Left hindlimb (tissue), 1 donor: Measurements from ENCODE around the gene ARHGEF16.

Experiments
- DNase-seq: peaks from one replicate; pipeline ENCODE4 v3.0.0-alpha.2; 2018

Gene ARHGEF16

DNA sequence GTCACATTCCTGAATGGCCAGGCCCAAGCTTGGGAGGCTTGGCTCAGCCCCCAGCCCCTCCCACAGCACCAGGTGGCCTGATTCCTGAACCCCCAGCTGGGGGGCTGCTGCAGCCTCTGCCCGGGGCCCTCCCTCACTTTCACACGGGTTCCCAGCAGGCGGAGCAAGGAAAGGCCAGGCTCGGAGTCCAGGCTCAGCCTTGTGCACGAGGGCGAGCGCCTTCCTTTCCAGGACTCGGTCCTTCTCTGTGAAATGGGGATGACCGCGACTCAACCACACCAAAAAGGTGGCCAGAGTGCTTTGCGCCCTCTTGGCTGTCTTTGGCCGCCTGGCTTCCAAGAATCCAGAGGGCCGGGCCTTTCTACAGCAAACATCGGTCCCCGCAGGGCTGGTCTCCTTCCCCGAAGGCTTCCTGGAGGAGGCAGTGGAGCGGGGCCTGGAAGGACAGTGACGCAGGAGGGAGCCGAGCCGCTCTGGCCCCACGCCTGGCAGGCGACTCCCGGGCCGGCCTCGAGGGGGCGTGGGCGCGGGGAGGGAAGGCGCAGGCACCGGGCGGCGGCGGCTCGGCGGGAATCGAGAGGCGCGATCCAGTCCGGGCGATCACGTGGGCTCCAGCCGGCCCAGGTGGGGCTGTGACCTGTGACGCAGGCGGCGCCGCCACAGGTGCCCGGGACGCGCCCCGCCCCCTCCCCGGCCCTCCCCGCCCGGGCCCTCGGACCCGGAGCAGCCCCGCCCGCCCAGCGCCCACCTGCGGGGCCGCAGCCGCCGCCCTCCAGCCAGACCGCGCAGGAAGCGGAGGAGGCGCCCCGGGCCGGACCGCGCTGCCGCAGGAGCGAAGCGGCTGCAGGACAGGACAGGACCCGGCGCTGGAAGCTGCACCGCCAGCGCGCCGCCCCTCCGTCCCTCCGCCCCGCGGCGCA is at the start of gene ARHGEF16:
Gene ARHGEF16 (plus strand): TSS at position 775 of the 920 bp plus-strand sequence. CDS start 8,420 bp downstream, outside the sequence.
- peak; percentile 43 for DNase-seq

DNA sequence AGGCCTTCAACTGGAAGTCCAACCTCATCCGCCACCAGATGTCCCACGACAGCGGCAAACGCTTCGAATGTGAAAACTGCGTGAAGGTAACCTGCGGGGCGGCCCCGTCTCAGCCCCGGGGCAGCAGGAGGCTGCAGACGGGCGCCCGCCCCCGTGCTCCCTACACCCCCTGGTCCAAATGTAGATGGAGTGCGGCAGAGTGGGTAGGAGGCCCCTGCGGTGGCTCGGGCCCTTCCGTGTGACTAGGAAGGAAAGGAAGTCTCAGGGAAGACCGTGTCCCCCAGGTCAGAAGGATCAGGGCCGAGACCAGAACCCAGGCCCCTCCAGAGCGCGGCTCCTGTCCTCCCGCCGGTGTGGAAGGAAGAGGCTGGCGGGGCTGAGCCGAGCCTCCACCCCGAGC is 49.7 kb upstream of the ARHGEF16 start:
- no peak for DNase-seq

DNA sequence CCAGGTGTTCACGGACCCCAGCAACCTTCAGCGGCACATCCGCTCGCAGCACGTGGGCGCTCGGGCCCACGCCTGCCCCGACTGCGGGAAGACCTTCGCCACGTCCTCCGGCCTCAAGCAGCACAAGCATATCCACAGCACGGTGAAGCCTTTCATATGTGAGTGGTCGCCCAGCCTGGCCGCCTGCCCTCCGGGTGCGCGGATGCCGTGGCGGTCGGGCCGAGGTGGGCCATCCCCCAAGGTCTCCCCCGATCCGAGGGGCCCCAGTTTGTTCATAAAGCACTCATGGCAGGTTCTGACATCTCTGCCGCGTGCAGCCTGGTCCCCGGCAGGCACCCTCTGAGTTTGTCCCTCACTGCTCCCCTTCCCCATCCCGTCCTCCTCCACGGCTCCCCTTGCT is 49.0 kb upstream of the ARHGEF16 start:
- DNase-seq = no peak

DNA sequence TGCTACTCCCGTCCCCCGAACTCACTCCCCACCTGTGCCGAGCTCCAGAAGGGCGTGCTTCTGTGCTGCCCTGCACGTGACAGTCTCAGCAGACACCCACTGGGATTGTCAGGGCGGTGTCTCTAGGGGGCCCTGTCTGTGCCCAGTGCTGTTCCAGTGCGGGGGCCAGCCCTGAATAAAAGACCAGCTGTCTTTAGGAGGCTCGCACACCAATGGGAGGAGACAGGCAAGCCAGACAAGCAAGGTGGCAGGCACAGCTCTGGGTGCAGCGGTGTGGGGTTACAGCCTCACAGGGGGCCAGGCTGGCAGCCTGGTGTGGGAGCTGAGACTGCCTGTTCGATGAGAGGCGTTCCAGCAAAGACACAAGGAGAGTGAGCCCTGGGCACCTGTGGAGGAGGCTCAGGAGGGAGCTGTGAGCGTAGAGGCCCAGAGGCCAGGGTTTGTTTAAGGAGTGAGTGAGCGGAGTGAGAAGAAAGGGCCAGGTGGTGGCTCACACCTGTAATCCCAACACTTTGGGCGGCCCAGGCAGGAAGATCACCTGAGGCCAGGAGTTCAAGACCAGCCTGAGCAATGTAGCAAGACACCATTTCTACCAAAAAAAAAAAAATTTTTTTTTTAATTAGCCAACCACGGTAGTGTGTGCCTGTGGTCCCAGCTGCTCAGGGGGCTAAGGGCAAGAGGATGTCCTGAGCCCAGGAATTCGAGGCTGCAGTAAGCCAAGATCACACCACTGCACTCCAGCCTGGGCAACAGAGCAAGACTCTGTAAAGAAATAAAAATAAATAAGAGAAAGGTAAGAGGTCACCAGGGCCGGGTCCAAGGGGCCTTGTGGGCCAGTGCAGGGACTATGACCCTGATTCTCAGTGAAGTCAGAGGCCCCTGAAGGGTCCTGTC is 48.2 kb upstream of the ARHGEF16 start:
- no peak for DNase-seq

DNA sequence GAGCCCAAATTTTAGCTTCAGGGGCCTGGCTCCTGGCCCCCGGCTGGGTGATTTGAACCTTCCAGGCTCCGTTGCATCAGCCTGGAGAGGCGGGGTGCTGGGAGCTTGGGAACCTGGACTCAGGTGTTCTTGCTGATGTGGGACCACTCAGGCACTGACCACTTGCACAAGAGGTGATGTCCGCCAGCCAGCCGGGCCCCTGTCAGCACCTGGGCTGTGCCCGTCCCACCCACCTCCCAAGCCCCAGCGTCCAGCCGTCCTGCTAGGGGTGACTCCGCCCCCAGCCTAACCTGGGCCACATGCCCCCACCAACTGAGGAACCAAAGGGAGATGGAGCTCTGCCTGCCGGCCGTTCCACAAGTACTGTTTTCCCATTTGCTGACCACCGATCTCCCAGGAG is 47.4 kb upstream of the ARHGEF16 start:
- no peak for DNase-seq

DNA sequence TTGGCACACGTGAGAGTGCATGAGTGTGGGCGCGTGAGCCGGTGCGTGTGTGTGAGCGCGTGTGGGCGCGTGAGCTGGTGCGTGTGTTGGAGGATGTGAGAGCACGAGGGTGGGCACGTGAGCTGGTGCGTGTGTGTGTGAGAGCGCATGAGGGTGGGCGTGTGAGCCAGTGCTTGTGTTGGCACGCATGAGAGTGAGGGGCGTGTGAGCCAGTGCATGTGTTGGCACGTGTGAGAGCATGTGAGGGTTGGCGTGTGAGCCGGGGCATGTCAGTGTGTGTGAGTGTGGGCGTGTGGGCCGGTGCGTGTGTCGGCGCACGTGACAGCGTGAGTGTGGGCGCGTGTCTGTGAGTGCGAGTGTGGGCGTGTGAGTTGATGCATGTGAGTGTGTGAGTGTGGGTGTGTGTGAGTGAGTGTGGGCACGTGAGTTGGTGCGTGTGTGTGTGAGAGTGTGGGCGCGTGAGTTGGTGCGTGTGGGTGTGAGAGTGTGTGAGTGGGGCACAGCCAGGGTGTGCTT is 45.7 kb upstream of the ARHGEF16 start:
- DNase-seq = no peak

DNA sequence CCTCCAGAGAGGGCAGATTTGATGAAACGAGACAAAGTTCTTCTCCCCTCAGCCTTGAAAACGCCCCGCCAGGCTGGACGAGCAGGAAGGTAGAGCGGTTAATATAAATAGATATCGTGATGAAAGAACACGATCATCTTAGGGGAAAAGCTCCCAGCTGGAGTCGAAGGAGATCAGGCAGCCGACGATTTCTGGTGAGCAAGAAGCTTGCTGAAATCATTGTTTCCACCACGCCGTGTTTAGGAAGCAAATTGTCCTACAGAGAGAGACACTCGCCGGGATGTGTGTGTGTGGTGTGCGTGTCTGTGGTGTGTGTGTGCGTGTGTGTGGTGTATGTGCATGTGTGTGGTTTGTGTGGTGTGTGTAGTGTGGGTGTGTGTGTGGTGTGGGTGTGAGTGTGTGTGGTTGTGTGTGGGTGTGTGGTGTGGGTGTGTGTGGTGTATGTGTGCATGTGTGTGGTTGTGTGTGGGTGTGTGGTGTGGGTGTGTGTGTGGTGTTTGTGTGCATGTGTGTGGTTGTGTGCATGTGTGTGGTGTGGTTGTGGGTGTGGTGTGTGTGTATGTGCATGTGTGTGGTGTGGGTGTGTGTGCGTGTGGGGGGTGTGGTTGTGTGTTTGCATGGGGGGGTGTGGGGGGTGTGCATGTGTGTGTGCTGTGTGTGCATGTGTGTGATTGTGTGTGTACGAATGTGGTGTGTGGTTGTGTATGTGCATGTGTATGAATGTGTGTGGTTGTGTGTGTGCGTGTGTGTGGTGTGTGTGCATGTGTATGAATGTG is 44.9 kb upstream of the ARHGEF16 start:
- no peak for DNase-seq

DNA sequence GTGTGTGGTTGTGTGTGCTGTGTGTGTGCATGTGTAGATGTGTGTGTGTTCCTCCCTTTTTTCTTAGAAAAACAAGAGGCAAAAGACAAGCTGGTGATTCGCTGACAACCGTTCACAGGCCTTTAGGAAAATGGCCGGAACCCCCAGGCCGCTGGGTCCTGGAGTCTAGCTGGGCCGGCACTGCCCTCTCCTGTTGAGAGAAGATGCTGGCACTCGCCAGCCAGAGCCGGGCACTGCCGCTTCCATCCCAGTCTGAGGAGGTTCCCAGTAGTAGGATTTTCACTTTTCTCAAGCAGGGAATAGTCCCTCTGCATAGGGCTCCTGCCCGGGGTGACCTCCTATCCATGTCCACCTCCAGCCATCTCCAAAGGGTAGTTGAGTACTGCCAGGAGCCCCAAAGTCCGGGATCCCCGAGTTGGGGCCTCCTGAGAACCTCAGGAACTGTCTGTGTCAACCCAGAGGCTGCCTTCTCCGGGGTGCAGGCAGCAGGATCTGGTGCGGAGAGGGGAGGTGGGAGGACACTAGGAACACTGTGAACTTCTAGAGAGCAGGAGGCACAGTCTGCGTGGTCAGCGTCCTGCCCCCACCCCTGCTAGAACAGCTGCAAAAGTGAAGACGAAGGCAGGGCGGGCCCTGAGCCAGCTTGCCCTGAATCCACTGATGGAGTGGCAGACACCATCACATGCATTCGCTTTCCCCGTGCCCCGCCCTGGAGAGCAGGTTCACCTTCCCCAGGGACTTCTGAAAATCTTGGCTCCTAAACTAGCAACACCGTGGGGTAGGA is 44.1 kb upstream of the ARHGEF16 start:
- peak; percentile 78 for DNase-seq

DNA sequence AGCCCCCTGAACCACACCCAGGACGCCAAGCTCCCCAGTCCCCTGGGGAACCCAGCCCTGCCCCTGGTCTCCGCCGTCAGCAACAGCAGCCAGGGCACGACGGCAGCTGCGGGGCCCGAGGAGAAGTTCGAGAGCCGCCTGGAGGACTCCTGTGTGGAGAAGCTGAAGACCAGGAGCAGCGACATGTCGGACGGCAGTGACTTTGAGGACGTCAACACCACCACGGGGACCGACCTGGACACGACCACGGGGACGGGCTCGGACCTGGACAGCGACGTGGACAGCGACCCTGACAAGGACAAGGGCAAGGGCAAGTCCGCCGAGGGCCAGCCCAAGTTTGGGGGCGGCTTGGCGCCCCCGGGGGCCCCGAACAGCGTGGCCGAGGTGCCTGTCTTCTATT is 42.7 kb upstream of the ARHGEF16 start:
- no peak for DNase-seq

DNA sequence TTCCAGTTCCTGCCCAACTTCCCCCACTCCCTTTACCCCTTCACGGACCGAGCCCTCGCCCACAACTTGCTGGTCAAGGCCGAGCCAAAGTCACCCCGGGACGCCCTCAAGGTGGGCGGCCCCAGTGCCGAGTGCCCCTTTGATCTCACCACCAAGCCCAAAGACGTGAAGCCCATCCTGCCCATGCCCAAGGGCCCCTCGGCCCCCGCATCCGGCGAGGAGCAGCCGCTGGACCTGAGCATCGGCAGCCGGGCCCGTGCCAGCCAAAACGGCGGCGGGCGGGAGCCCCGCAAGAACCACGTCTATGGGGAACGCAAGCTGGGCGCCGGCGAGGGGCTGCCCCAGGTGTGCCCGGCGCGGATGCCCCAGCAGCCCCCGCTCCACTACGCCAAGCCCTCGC is 42.1 kb upstream of the ARHGEF16 start:
- no peak for DNase-seq

DNA sequence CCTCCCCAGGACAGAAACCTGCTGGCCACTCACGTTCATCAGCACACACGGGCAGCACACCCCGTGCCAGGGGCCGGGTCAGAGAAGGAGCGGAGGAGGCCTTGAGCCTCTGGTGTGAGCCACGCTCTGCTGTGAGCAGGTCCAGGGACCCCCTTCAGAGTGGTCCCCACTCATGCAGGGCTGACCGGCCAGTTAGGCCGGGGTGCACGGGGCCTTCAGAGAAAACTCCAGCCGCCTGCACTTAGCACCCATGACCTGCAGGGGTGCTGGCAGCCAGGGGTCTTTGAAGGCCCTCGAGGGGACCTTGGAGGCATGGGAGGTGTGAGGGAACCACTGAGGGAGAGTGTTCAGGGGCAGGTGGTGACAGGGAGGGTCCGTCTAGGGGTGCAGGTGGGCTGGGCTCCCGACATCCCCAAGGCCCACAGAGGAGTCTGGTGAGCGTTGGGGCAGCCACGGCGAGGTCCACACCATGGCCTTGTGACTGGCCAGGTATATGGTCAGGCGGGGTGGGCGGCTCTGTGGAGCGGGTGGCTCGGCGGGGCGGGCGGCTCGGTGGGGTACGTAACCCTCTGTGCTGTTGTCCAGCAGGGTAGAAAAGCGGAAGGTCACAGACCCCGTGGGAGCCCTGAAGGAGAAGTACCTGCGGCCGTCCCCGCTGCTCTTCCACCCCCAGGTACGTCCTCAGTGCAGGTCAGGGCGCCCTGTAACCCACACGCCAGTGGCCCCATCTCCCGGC is 40.3 kb upstream of the ARHGEF16 start:
- no peak for DNase-seq

DNA sequence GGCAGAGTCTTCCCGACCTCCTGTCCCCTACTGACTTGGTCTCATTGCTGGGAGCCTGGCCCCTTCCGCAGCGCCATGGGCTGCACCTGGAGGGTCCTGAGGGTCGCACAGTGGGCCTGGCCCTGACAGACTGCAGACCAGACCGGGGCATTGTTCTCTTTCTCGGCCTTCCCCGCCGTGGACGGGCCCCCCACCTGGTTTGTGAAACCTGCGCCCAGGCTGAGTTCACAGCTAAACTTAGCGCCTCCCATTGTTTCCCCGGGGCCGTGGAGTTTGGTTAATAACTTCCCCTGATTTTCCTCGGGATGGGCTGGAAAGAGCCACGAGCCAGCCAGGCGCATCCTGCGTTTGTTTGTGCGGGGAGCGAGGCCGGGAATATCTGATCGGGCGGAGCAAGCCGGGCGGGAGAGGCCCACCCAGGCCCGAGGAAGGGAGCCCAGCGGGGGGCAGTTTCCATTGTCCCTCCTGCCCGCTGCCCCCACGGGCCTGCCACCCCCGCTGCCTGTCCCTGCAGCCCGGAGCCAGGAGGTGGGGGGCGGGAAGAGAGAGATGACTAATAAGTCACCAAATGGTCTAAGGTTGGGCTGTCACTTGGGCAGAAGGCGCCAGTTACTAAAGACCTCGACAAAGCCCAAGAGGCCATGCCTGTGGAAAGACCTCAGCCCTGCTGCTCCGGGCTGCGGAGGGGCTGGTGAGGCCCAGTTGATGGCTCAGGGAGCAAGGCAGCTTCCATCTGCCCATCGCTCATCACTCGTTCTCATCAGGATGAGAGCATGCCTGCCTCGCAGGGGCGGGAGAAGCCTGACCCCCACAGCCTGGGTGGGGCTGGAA is 39.0 kb upstream of the ARHGEF16 start:
- no peak for DNase-seq

DNA sequence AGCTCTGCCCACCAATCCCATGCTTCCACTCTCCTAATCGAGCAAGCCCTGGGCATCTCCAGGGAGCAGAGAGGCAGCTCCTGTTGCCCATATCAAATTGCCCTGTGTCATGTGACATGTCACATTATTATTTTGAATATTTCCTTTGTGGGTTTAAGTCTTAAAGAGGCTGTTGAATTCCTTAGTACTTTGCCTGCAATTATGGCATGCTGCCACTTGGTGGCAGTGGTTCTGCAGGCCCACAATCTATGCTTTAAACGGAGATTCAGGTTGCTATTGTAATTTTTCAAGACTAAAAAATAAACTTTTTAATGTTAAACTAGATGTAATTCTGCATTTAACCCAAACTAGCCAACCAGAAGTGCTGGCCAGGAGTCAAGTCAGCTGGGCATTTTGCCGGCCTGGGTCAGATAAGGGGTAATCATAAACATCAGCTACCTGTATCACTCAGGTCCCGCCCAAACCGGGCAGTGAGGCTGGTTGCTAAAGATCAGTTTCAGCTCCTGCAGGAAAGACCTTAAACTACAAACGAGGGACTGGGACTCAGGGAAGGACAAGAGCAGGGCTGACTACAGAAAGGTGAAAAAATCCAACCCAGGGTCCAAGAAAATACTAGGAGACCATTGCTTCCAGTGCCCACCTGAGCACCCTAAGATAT is 37.3 kb upstream of the ARHGEF16 start:
- DNase-seq = no peak

DNA sequence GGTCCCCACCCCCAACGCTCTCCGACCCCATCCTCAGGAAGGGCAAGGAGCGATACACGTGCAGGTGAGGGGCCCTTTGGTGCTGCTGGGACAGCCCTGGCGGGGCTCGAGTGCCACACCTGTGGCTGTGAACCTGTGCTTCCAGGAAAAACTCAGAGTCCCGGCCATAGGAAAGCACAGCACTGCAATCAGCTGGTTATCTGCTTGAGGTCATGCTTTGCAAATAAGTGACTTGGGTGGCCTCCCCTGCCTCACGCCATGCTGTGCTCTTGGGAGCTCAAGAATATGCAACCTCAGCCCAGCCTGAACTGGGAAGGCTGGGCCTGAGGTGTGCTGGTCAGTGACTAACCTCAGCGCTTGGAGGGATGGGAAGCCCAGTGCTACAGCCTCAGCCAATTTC is 36.5 kb upstream of the ARHGEF16 start:
- no peak for DNase-seq

DNA sequence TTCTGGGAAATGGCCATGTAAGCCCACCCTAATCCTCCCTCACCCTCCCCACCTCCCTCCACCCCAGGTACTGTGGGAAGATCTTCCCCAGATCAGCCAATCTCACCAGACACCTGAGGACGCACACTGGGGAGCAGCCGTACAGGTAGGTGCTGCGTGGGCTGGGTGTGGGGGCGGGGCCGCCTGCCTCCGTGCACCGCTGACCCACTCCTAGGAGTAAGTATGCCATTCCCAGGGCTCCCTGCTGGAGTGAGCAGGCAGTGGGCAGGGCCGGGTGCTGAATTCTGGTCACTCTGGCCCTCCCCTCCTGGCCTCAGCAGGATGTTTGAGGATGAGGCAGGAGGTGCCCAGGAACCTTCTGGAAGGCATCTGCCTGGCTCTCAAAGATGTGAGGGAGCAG is 35.9 kb upstream of the ARHGEF16 start:
- DNase-seq = no peak

DNA sequence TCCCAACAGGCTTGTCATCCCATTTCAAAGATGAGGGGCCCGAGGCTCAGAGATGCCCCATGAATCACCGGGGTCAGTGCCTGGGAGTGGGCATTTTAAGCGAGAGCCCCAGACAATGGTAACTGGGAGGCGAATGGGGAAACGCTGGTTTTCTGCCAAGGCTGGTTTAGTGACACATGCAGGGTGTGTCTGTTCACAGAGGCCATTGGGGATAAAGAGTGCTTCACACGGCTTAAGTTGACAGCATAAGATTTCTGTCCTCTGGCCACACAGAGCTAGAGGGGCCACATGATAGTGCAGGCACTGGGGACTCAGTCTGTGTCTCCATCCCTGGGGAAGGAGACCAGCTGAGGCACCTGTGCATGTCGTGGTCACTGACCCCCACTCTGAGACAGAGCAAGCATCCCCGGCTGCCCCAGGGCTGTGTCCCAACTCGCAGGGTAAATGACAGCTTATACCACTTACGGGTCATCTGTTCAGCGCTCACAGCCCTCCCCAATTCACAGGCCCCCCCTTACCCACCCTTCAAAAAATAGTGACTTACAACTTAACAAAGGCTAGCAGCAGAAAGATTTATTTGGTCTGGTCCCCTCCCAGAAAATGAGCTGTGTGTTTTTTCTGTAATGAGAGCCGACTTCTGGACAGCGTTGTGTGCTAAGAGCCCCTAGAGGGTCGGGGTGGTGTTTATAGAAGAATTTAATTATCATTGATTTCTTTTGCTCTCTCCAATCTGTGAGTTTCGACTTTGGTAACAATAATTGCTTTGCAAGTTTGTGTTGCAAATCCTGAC is 34.9 kb upstream of the ARHGEF16 start:
- DNase-seq = no peak

DNA sequence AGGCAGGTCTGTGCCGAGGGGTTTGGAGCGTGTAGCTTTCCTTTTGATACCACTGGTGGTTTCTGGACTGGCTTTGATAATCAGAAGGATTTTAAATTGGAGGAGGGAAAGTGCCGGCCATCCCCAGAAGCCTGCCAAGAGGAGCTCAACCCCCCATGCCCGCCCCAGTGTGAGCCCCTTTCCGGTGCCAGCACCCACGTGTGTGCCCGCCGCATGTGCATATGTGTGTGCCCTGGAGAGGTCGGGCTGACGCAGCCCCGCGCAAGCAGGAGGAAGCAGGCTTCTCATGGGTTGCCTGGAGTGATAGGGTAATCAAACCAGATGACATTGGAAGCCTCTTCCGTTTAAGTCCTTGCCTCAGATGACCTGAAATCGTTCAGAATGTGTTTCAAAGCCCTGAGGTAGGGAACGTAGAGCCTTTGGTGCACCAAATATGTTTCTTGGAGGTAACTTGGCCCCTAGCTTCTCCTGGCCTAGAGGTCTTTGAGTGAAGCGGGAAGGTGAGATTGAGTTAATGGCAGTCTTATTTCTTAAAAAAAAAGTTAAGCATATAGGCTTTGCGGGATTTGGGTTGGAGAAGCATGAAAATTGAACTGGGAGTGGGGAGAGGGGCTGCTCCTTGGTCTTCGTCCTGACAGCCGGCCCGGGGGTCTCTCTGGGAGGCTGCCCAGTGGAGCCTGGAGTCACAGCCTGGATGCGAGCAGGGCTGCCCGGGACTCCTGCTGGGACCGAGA is 34.1 kb upstream of the ARHGEF16 start:
- DNase-seq = no peak

DNA sequence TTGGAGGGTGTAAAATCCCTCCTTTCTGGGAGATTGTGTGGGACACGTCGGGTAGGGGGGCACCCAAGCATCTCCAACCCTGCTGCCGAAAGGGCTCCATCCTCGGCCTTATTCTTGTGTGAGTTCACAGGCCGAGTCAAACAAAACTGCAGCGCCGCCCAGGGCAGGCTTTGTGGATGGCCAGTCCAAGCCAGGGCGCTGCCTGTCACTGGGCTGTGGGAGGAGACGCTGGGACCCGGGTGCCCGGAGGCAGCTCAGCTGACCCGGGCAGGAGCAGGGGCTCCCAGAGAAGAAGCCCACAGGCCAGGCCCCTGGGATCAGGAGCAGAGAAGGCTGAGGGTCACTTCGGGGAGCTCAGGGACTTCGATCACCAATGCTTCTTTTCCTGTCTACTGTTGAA is 31.8 kb upstream of the ARHGEF16 start:
- DNase-seq = no peak
